HCT116 (cell line): ENCODE measurements around the gene PVR. TPM values are rescaled to one million over a fixed set of nuclear protein-coding genes. Genes with fewer than 3 reads are reported as not detected.

ENCODE experiments used
- ATAC-seq: fragments of 200-7000 bp; cut with Tn5 transposase; 2 replicates; pipeline ENCODE4 v1.9.1; 2020; ENCODE audit warnings: mild to moderate bottlenecking, moderate library complexity
- BruUV-seq: library from RNA; stranded (reverse); fragments of 400-500 nt; replicated peaks from 2 replicates; lab custom pipeline; 2021; lab: Mats Ljungman, UMichigan
- CTCF ChIA-PET: fragments of 300-600 bp; sonication (Branson Sonifier 250); formaldehyde crosslinking; loops from one replicate; lab custom pipeline; 2021; ENCODE audit warnings: antibody characterized with exemption; lab: Charles Lee
- POLR2A ChIA-PET: fragments of 300-600, 350-600 bp; sonication (Branson Sonifier 250); formaldehyde crosslinking; loops from one replicate; lab custom pipeline; 2021; ENCODE audit warnings: antibody characterized with exemption; lab: Charles Lee
- RAD21 ChIA-PET, 2 experiments: fragments of 300-600 bp; sonication (Branson Sonifier 250); formaldehyde crosslinking; loops; one replicate each; lab custom pipeline; 2023; ENCODE audit warnings: low total read pairs in 2 of 2; ENCODE audit not compliant: uncharacterized antibody in 2 of 2, unreplicated experiment in 2 of 2, low non-redundant PET in 1 of 2; lab: Charles Lee
- DNase-seq: peaks from one replicate; pipeline ENCODE4 v3.0.0-alpha.2; 2010; ENCODE audit warnings: low read depth, low spot score
- H2AFZ ChIP-seq: fragments of 200-600 bp; shearing (Covaris generic), sonication (generic); 2 replicates; pipeline ENCODE4 v1.6.1; 2017; ENCODE audit warnings: low read depth, mixed run types, mixed read lengths, antibody characterized with exemption, low read length; ENCODE audit not compliant: poor library complexity, severe bottlenecking
- H3K27ac ChIP-seq: 2 replicates; pipeline ENCODE4 v1.5.1; 2012; ENCODE audit warnings: low read depth, low read length
- H3K27me3 ChIP-seq: fragments of 200-600 bp; sonication (generic); 2 replicates; pipeline ENCODE4 v1.6.1; 2016; ENCODE audit warnings: mixed run types, low read length, mixed read lengths; ENCODE audit not compliant: insufficient read depth
- H3K36me3 ChIP-seq, 2 experiments: fragments of 200-500 bp in 1 of 2; fragments of 200-600 bp in 1 of 2; sonication (Bioruptor generic) in 1 of 2; sonication (generic) in 1 of 2; 2 replicates each; pipeline versions ENCODE4 v1.5.1 to v1.6.1; 2014 to 2016; ENCODE audit warnings: low read length in 2 of 2, inconsistent platforms in 1 of 2, mixed read lengths in 1 of 2, mixed run types in 1 of 2; ENCODE audit not compliant: insufficient read depth in 2 of 2, control insufficient read depth in 1 of 2
- H3K4me1 ChIP-seq, 2 experiments: fragments of 200-600 bp in 1 of 2; sonication (generic) in 1 of 2; 2 replicates each; pipeline versions ENCODE4 v1.5.1 to v1.6.1; 2012 to 2017; ENCODE audit warnings: low read length in 2 of 2, inconsistent platforms in 1 of 2, mild to moderate bottlenecking in 1 of 2, mixed read lengths in 1 of 2, mixed run types in 1 of 2, moderate library complexity in 1 of 2; ENCODE audit not compliant: insufficient read depth in 2 of 2, control insufficient read depth in 1 of 2
- H3K4me2 ChIP-seq: fragments of 200-600 bp; sonication (generic); 2 replicates; pipeline ENCODE4 v1.6.1; 2017; ENCODE audit warnings: mixed run types, low read length, mixed read lengths
- H3K4me3 ChIP-seq, 2 experiments: fragments of 200-600 bp in 1 of 2; sonication (generic) in 1 of 2; replicated peaks in 1 of 2; 2 replicates each; pipeline ENCODE4 v1.5.1; 2011 to 2016; ENCODE audit warnings: low read length in 2 of 2, control low read depth in 1 of 2, low read depth in 1 of 2, mild to moderate bottlenecking in 1 of 2, mixed read lengths in 1 of 2, mixed run types in 1 of 2
- H3K79me2 ChIP-seq: fragments of 200-600 bp; sonication (generic); 2 replicates; pipeline ENCODE4 v1.6.1; 2017; ENCODE audit warnings: mild to moderate bottlenecking, mixed run types, low read length, moderate library complexity, mixed read lengths; ENCODE audit not compliant: insufficient read depth
- H3K9ac ChIP-seq: fragments of 200-600 bp; sonication (generic); 2 replicates; pipeline ENCODE4 v1.6.1; 2016; ENCODE audit warnings: low read length, mixed read lengths
- H3K9me2 ChIP-seq: fragments of 200-600 bp; sonication (generic), shearing (Covaris generic); 2 replicates; pipeline ENCODE4 v1.6.1; 2017; ENCODE audit warnings: mixed run types, mild to moderate bottlenecking, moderate library complexity; ENCODE audit not compliant: insufficient read depth
- H3K9me3 ChIP-seq, 2 experiments: fragments of 200-500 bp in 1 of 2; fragments of 200-600 bp in 1 of 2; sonication (Bioruptor generic) in 1 of 2; sonication (generic) in 1 of 2; 2 replicates each; pipeline ENCODE4 v1.6.1; 2014 to 2017; ENCODE audit warnings: low read length in 2 of 2, mixed read lengths in 2 of 2, inconsistent platforms in 1 of 2, low read depth in 1 of 2, mild to moderate bottlenecking in 1 of 2, mixed run types in 1 of 2, moderate library complexity in 1 of 2; ENCODE audit not compliant: control insufficient read depth in 1 of 2, insufficient read depth in 1 of 2
- H4K20me1 ChIP-seq: fragments of 200-600 bp; sonication (generic), shearing (Covaris generic); 2 replicates; pipeline ENCODE4 v1.6.1; 2017; ENCODE audit warnings: mixed run types, mild to moderate bottlenecking, moderate library complexity; ENCODE audit not compliant: insufficient read depth
- CTCF ChIP-seq, 3 experiments: fragments of 200-600 bp in 1 of 3; sonication (generic) in 1 of 3; IDR thresholded peaks in 2 of 3; conservative IDR thresholded peaks in 1 of 3; 2 replicates each; pipeline ENCODE4 v1.5.1; 2012 to 2017; ENCODE audit warnings: low read depth in 2 of 3, low read length in 2 of 3, antibody characterized with exemption in 1 of 3, borderline replicate concordance in 1 of 3, control low read depth in 1 of 3, mild to moderate bottlenecking in 1 of 3, mixed read lengths in 1 of 3, mixed run types in 1 of 3, moderate library complexity in 1 of 3; ENCODE audit not compliant: insufficient read depth in 1 of 3
- EGR1 ChIP-seq: IDR thresholded peaks from 2 replicates; pipeline ENCODE4 v1.6.1; 2012; ENCODE audit warnings: low read depth
- ELF1 ChIP-seq: IDR thresholded peaks from 2 replicates; pipeline ENCODE4 v1.6.1; 2012; ENCODE audit warnings: low read depth, borderline replicate concordance
- EZH2phosphoT487 ChIP-seq: fragments of 200-600 bp; IDR thresholded peaks from 2 replicates; pipeline ENCODE4 v1.6.1; 2018; ENCODE audit warnings: antibody characterized with exemption, borderline replicate concordance
- FOSL1 ChIP-seq: IDR thresholded peaks from 2 replicates; pipeline ENCODE4 v1.6.1; 2012; ENCODE audit warnings: low read depth
- RAD21 ChIP-seq: IDR thresholded peaks from 2 replicates; pipeline ENCODE4 v1.6.1; 2012; ENCODE audit warnings: low read depth, mild to moderate bottlenecking
- SRF ChIP-seq: IDR thresholded peaks from 2 replicates; pipeline ENCODE4 v1.6.1; 2012; ENCODE audit warnings: low read depth
- TCF7L2 ChIP-seq: IDR thresholded peaks from 2 replicates; pipeline ENCODE4 v1.7.0; 2011; ENCODE audit warnings: borderline replicate concordance, inconsistent platforms; ENCODE audit not compliant: insufficient read depth, insufficient read length; ENCODE audit errors: extremely low read depth
- ZBTB33 ChIP-seq: IDR thresholded peaks from 2 replicates; pipeline ENCODE4 v1.6.1; 2011; ENCODE audit warnings: mild to moderate bottlenecking, low read length, moderate library complexity; ENCODE audit not compliant: insufficient replicate concordance; ENCODE audit errors: extremely low read depth
- ZFX ChIP-seq: fragments of 450-650 bp; IDR thresholded peaks from 2 replicates; pipeline ENCODE4 v1.6.1; 2017
- ZNF274 ChIP-seq: fragments of 200-500 bp; sonication (Bioruptor generic); IDR thresholded peaks from 2 replicates; pipeline ENCODE4 v1.6.1; 2014; ENCODE audit warnings: mild to moderate bottlenecking, low read depth, low read length, inconsistent platforms
- intact Hi-C: fragments of 100-400 bp; cut with micrococcal nuclease; formaldehyde crosslinking; loops from 2 replicates; pipeline ENCODE4 v1.10.0; 2022
- total RNA-seq: library from RNA; stranded (reverse); gene quantifications from one replicate; pipeline ENCODE4 v1.2.1, GENCODE V29; 2021; ENCODE audit not compliant: unreplicated experiment
- TF ChIP-seq, protein P1 (sequence below): IDR thresholded peaks from 2 replicates; pipeline ENCODE4 v1.6.1; 2012

Gene PVR
- total RNA-seq, 1 experiment from 2014 or later, result 62.0 TPM

DNA sequence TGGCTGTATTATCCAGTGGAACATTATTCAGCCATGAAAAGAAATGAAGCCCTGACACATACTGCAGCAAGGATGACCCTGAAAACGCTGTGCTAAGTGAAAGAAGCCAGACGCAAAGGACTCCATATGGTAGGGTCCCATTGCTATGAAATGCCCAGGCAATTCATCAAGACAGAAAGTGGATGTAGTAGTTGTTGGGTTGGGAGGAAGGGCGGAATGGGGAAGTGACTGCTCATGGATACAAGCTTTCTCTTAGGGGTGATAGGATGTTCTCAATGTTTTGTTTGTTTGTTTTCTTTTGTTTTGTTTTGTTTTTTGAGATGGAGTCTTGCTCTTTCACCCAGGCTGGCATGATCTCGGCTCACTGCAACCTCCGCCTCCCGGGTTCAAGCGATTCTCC is 44.2 kb downstream of the PVR start:
- POLR2A ChIA-PET, result no interaction called here
- Histone ChIP-seq H3K4me2 (no peak overlapping the region), H3K79me2 (no peaks in the 10 kb centered on the region), H3K27me3 (no peaks in the 10 kb centered on the region), H3K27ac (no peak overlapping the region), H4K20me1 (no peaks in the 10 kb centered on the region), H3K4me1 (peaks cover 52 to 77% of the 10 kb centered on the region in 2 experiments), H3K36me3 (no peaks in the 10 kb centered on the region), H2AFZ (no peak overlapping the region), H3K9ac (no peak overlapping the region)
- DNase-seq, result no peak
- no TSS peak for BruUV-seq
- RAD21 ChIA-PET, result interaction anchor here in 1 of 2 experiments (1.0 kb wide), 1 partner anchor 118 kb away, joined by 7 read pairs; no protein-coding TSS in a partner anchor
- CTCF ChIA-PET, result interaction anchor here (0.9 to 1.7 kb wide), 4 partner anchors 10 to 117 kb away, joined by 3 to 5 read pairs (median 4); no protein-coding TSS in a partner anchor
- ATAC-seq, result no peak
- no peak for TF ChIP-seq SRF
- TF ChIP-seq, all 23 proteins: peak for 0
- H3K9me3 ChIP-seq, result no peaks in the 10 kb centered on the region
- intact Hi-C loops, result loop anchor here (10.0 kb wide), 1 partner anchor 157 kb away; the partner anchor contains the start of gene NECTIN2
- no peak overlapping the region for H3K4me3 ChIP-seq
- no peaks in the 10 kb centered on the region for H3K9me2 ChIP-seq

DNA sequence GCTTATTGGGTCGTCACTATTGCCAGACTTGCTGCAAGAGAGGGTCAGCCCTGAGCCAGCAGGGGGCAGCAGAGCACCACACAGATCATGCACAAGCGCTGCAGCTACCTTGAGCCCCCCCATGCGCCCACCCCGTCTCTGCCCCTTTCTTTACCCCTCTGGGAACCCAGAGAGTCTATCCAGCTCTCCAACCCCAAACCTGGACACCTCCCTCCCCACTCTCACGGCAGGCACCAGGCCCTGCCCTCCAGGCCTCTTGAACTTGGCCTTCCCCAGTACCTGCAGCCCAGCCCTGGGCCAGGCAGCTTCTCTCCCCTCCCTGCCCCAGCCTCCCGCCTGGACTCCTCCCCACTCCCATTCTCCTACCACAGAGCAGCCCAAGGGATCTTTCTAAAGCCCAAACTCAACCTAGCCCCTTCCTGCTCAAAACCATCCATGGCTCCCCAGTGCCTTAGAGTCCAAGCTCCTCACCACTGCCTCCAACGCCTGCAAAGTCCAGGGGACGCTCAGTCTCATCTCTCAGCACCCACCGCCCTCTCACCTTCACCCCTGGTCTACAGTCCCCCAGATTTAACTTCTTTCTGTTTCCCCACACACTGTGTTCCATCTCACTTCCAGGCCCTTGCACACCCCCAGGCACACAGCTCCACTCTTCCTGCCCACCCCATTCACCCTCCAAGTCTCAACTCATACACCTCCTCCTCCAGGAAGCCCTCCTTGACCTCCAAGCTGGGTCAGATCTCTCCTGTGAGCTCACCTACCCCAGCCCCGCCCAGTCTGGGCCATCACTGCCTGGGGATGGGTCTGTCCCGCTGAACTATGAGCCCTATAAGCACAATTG is 45.8 kb downstream of the PVR start:
- Histone ChIP-seq H3K27ac (peak overlapping the region; percentile 43; the same call in 1 of the 2 replicates), H3K79me2 (no peaks in the 10 kb centered on the region), H3K36me3 (no peaks in the 10 kb centered on the region), H3K9me3 (no peaks in the 10 kb centered on the region), H3K9me2 (no peaks in the 10 kb centered on the region), H2AFZ (no peak overlapping the region), H3K4me1 (peaks cover 47 to 70% of the 10 kb centered on the region in 2 experiments), H4K20me1 (no peaks in the 10 kb centered on the region), H3K27me3 (no peaks in the 10 kb centered on the region), H3K4me3 (no peak overlapping the region), H3K4me2 (peak overlapping the region; percentile 12; the same call in 1 of the 2 replicates), H3K9ac (no peak overlapping the region)
- ChIA-PET RAD21 (interaction anchor here (0.5 to 1.8 kb wide), 6 partner anchors 25 to 402 kb away, joined by 3 to 12 read pairs (median 4); no protein-coding TSS in a partner anchor), CTCF (interaction anchor here (0.9 to 4.0 kb wide), 15 partner anchors 12 to 155 kb away, joined by 3 to 56 read pairs (median 5); no protein-coding TSS in a partner anchor), POLR2A (interaction anchor here (0.6 to 2.9 kb wide), 4 partner anchors 33 to 87 kb away, joined by 3 to 7 read pairs (median 5); no protein-coding TSS in a partner anchor)
- intact Hi-C loops, result loop anchor here (1.0 to 10.0 kb wide), 2 partner anchors 81 to 155 kb away; partner anchors contain the start of gene NECTIN2
- DNase-seq (peak; percentile 50), ATAC-seq (peak; percentile 60)
- BruUV-seq, result no TSS peak
- TF ChIP-seq ZFX, result no peak
- TF ChIP-seq TCF7L2, result no peak
- no peak for TF ChIP-seq SRF
- peak; percentile 92 for TF ChIP-seq RAD21
- no peak for TF ChIP-seq FOSL1
- no peak for TF ChIP-seq ZBTB33
- no peak for TF ChIP-seq ELF1
- TF ChIP-seq EGR1, result no peak
- TF ChIP-seq, protein P1, sequence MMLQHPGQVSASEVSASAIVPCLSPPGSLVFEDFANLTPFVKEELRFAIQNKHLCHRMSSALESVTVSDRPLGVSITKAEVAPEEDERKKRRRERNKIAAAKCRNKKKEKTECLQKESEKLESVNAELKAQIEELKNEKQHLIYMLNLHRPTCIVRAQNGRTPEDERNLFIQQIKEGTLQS, result no peak
- TF ChIP-seq EZH2phosphoT487, result no peak
- TF ChIP-seq ZNF274, result no peak
- TF ChIP-seq CTCF (IDR thresholded peaks at IDR 0.05 in 2 of 3, conservative IDR thresholded peaks at IDR 0.05 in 1 of 3; ENCODE audit: borderline replicate concordance in 1 of 3, insufficient read depth in 1 of 3, low read depth in 2 of 3, low read length in 2 of 3), result peak; percentile 68 to 97 (median 95)
